HepG2 (cell line): ENCODE measurements around the gene PRKACA. TPM values are rescaled to one million over a fixed set of nuclear protein-coding genes. Genes with fewer than 3 reads are reported as not detected.

ENCODE experiments used
- AGO2 ChIP-seq: fragments of 200-400 bp; formaldehyde crosslinking; optimal IDR thresholded peaks from 2 replicates; pipeline ENCODE3; 2017; ENCODE audit warnings: mild to moderate bottlenecking, low read depth, low read length, moderate library complexity
- HDAC1 ChIP-seq: sonication (generic); formaldehyde crosslinking; IDR thresholded peaks from 2 replicates; pipeline ENCODE4 v1.5.1; 2020; ENCODE audit warnings: mild to moderate bottlenecking, missing genetic modification reagents
- NR2F2 ChIP-seq: IDR thresholded peaks from 2 replicates; pipeline ENCODE4 v1.6.1; 2012; ENCODE audit warnings: low read depth, inconsistent platforms, borderline replicate concordance
- SALL1 ChIP-seq: sonication (generic); formaldehyde crosslinking; IDR thresholded peaks from 2 replicates; pipeline ENCODE4 v1.8.0; 2022; ENCODE audit warnings: mild to moderate bottlenecking, missing genetic modification reagents
- SP4 ChIP-seq: sonication (generic); formaldehyde crosslinking; IDR thresholded peaks from 2 replicates; pipeline ENCODE4 v1.8.1; 2023; ENCODE audit warnings: mild to moderate bottlenecking, missing genetic modification reagents
- SRSF1 ChIP-seq: fragments of 200-400 bp; formaldehyde crosslinking; optimal IDR thresholded peaks from 2 replicates; pipeline ENCODE3; 2017; ENCODE audit warnings: mild to moderate bottlenecking, low read depth, low read length, moderate library complexity
- ZBTB7B ChIP-seq: sonication (generic); formaldehyde crosslinking; IDR thresholded peaks from 2 replicates; pipeline ENCODE4 v1.4.0; 2020; ENCODE audit warnings: missing genetic modification reagents
- ZNF333 ChIP-seq: sonication (generic); formaldehyde crosslinking; IDR thresholded peaks from 2 replicates; pipeline ENCODE4 v1.4.0; 2020; ENCODE audit warnings: mild to moderate bottlenecking, missing genetic modification reagents, borderline replicate concordance
- ZNF652 ChIP-seq: IDR thresholded peaks from 2 replicates; pipeline ENCODE4 v1.6.1; 2016; ENCODE audit warnings: low read depth, borderline replicate concordance
- polyA plus RNA-seq, 8 experiments: library from polyadenylated mRNA; depleted of rRNA in 3 of 8; stranded (reverse) in 7 of 8; unstranded in 1 of 8; fragments of >200 nt; fragmentation: Illumina TruSeq in 4 of 8; extraction: Trizol in 4 of 8; gene quantifications; 2 replicates each; pipeline versions ENCODE4 v1.2.1 to v1.2.3, GENCODE V29; 2011 to 2016; ENCODE audit warnings: low read depth in 4 of 8, missing spikeins in 1 of 8, mixed read lengths in 1 of 8; ENCODE audit not compliant: insufficient read depth in 1 of 8
- total RNA-seq, 5 experiments: library from RNA; depleted of rRNA; stranded (reverse); fragments of >200 nt; fragmentation: Illumina TruSeq; extraction: Trizol; gene quantifications; 2 replicates each; pipeline ENCODE4 v1.2.3, GENCODE V29; 2016; ENCODE audit warnings: low read depth in 1 of 5
- TF ChIP-seq, protein P1 (sequence below), 2 experiments: sonication (generic) in 1 of 2; formaldehyde crosslinking in 1 of 2; IDR thresholded peaks; 2 replicates each; pipeline versions ENCODE4 v1.4.0 to v1.6.1; 2018 to 2020; ENCODE audit warnings: missing genetic modification reagents in 2 of 2, borderline replicate concordance in 1 of 2, low read depth in 1 of 2, mild to moderate bottlenecking in 1 of 2, missing biosample characterization in 1 of 2
- TF ChIP-seq, protein P2 (sequence below): sonication (generic); formaldehyde crosslinking; IDR thresholded peaks from 2 replicates; pipeline ENCODE4 v1.4.0; 2020; ENCODE audit warnings: missing genetic modification reagents
- TF ChIP-seq, protein P3 (sequence below): sonication (generic); formaldehyde crosslinking; IDR thresholded peaks from 2 replicates; pipeline ENCODE4 v1.5.0; 2020; ENCODE audit warnings: mild to moderate bottlenecking, missing genetic modification reagents, borderline replicate concordance
- TF ChIP-seq, protein P4 (sequence below): sonication (generic); formaldehyde crosslinking; IDR thresholded peaks from 2 replicates; pipeline ENCODE4 v1.5.0; 2020; ENCODE audit warnings: mild to moderate bottlenecking, missing genetic modification reagents, moderate library complexity

Gene PRKACA
- total and polyA plus RNA-seq, 2 of the 13 experiments (the other 11 are each of a cell fraction or from before 2014, with no cell fraction given): 11.0 to 18.2 TPM

GRCh38 chr19:14061751-14062557 is 55.6 kb downstream of the PRKACA start, which contains the start of gene PALM3 (continued):
- 0 out of 2 replicates have a peak, but pooled peaks have one; percentile 33 for TF ChIP-seq ZNF333 (CRISPR knock-in tag)
- 0 out of 2 replicates have a peak, but pooled peaks have one; percentile 1 for TF ChIP-seq HDAC1 (CRISPR knock-in tag)
- TF ChIP-seq, protein P1, sequence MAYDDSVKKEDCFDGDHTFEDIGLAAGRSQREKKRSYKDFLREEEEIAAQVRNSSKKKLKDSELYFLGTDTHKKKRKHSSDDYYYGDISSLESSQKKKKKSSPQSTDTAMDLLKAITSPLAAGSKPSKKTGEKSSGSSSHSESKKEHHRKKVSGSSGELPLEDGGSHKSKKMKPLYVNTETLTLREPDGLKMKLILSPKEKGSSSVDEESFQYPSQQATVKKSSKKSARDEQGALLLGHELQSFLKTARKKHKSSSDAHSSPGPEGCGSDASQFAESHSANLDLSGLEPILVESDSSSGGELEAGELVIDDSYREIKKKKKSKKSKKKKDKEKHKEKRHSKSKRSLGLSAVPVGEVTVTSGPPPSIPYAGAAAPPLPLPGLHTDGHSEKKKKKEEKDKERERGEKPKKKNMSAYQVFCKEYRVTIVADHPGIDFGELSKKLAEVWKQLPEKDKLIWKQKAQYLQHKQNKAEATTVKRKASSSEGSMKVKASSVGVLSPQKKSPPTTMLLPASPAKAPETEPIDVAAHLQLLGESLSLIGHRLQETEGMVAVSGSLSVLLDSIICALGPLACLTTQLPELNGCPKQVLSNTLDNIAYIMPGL (CRISPR knock-in tag; IDR thresholded peaks at IDR 0.05; ENCODE audit: borderline replicate concordance in 1 of 2, low read depth in 1 of 2): peak in 1 of 2 experiments; percentile 46; a peak in 1 of 4 replicates
- TF ChIP-seq, protein P2, sequence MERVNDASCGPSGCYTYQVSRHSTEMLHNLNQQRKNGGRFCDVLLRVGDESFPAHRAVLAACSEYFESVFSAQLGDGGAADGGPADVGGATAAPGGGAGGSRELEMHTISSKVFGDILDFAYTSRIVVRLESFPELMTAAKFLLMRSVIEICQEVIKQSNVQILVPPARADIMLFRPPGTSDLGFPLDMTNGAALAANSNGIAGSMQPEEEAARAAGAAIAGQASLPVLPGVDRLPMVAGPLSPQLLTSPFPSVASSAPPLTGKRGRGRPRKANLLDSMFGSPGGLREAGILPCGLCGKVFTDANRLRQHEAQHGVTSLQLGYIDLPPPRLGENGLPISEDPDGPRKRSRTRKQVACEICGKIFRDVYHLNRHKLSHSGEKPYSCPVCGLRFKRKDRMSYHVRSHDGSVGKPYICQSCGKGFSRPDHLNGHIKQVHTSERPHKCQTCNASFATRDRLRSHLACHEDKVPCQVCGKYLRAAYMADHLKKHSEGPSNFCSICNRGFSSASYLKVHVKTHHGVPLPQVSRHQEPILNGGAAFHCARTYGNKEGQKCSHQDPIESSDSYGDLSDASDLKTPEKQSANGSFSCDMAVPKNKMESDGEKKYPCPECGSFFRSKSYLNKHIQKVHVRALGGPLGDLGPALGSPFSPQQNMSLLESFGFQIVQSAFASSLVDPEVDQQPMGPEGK: peak; percentile 0
- TF ChIP-seq, protein P3, sequence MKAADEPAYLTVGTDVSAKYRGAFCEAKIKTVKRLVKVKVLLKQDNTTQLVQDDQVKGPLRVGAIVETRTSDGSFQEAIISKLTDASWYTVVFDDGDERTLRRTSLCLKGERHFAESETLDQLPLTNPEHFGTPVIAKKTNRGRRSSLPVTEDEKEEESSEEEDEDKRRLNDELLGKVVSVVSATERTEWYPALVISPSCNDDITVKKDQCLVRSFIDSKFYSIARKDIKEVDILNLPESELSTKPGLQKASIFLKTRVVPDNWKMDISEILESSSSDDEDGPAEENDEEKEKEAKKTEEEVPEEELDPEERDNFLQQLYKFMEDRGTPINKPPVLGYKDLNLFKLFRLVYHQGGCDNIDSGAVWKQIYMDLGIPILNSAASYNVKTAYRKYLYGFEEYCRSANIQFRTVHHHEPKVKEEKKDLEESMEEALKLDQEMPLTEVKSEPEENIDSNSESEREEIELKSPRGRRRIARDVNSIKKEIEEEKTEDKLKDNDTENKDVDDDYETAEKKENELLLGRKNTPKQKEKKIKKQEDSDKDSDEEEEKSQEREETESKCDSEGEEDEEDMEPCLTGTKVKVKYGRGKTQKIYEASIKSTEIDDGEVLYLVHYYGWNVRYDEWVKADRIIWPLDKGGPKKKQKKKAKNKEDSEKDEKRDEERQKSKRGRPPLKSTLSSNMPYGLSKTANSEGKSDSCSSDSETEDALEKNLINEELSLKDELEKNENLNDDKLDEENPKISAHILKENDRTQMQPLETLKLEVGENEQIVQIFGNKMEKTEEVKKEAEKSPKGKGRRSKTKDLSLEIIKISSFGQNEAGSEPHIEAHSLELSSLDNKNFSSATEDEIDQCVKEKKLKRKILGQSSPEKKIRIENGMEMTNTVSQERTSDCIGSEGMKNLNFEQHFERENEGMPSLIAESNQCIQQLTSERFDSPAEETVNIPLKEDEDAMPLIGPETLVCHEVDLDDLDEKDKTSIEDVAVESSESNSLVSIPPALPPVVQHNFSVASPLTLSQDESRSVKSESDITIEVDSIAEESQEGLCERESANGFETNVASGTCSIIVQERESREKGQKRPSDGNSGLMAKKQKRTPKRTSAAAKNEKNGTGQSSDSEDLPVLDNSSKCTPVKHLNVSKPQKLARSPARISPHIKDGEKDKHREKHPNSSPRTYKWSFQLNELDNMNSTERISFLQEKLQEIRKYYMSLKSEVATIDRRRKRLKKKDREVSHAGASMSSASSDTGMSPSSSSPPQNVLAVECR: 0 out of 2 replicates have a peak, but pooled peaks have one; percentile 4
- peak; percentile 52 for TF ChIP-seq AGO2
- TF ChIP-seq NR2F2: peak; percentile 7; the same call in 1 of the 2 replicates
- TF ChIP-seq, protein P4, sequence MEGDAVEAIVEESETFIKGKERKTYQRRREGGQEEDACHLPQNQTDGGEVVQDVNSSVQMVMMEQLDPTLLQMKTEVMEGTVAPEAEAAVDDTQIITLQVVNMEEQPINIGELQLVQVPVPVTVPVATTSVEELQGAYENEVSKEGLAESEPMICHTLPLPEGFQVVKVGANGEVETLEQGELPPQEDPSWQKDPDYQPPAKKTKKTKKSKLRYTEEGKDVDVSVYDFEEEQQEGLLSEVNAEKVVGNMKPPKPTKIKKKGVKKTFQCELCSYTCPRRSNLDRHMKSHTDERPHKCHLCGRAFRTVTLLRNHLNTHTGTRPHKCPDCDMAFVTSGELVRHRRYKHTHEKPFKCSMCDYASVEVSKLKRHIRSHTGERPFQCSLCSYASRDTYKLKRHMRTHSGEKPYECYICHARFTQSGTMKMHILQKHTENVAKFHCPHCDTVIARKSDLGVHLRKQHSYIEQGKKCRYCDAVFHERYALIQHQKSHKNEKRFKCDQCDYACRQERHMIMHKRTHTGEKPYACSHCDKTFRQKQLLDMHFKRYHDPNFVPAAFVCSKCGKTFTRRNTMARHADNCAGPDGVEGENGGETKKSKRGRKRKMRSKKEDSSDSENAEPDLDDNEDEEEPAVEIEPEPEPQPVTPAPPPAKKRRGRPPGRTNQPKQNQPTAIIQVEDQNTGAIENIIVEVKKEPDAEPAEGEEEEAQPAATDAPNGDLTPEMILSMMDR: 0 out of 2 replicates have a peak, but pooled peaks have one; percentile 9
- 0 out of 2 replicates have a peak, but pooled peaks have one; percentile 35 for TF ChIP-seq SP4 (CRISPR knock-in tag)
- TF ChIP-seq ZNF652: no peak
- TF ChIP-seq SRSF1: peak; percentile 59
- peak; percentile 16; the same call in 1 of the 2 replicates for TF ChIP-seq ZBTB7B (CRISPR knock-in tag)
- peak; percentile 17 for TF ChIP-seq SALL1 (CRISPR knock-in tag)
